Measurements from ENCODE around the gene RNFT2.

The RNFT2 gene

GRCh38 chr12:116737774-116738657 lies at the start of gene RNFT2, which contains the start of gene SPRING1:
RNFT2 (plus strand) TSS chr12:116738315; CDS start chr12:116740498, 2,183 bp downstream.
SPRING1 (minus strand) TSS chr12:116738069; CDS start chr12:116737900, 169 bp downstream.
- DNase-seq, result peak; percentile 96

GRCh38 chr12:116689521-116689920 lies 48.6 kb upstream of the RNFT2 start:
- DNase-seq, result no peak

- DNase-seq, result no peak
Observed at GRCh38 chr12:116689979-116690744, 48.0 kb upstream of the RNFT2 start.

GRCh38 chr12:116691205-116691604 lies 46.9 kb upstream of the RNFT2 start:
- DNase-seq, result no peak

- no peak for DNase-seq
Observed at GRCh38 chr12:116691636-116692035, 46.5 kb upstream of the RNFT2 start.

- DNase-seq, result no peak
Observed at GRCh38 chr12:116692605-116693004, 45.5 kb upstream of the RNFT2 start.

- DNase-seq, result peak; percentile 35
Observed at GRCh38 chr12:116693286-116694227, 44.6 kb upstream of the RNFT2 start.

GRCh38 chr12:116694653-116695463 lies 43.3 kb upstream of the RNFT2 start:
- DNase-seq, result no peak

- no peak for DNase-seq
Observed at GRCh38 chr12:116695464-116695725, 42.7 kb upstream of the RNFT2 start.

- DNase-seq, result peak; percentile 29
Observed at GRCh38 chr12:116697305-116697704, 40.8 kb upstream of the RNFT2 start.

GRCh38 chr12:116697716-116698115 lies 40.4 kb upstream of the RNFT2 start:
- DNase-seq, result peak; percentile 10

GRCh38 chr12:116698116-116698515 lies 40.0 kb upstream of the RNFT2 start:
- DNase-seq, result no peak

- no peak for DNase-seq
Observed at GRCh38 chr12:116698554-116699075, 39.5 kb upstream of the RNFT2 start.

GRCh38 chr12:116700066-116700465 lies 38.0 kb upstream of the RNFT2 start:
- no peak for DNase-seq

GRCh38 chr12:116701432-116701831 lies 36.7 kb upstream of the RNFT2 start:
- no peak for DNase-seq

- DNase-seq, result peak; percentile 47
Observed at GRCh38 chr12:116703214-116703795, 34.8 kb upstream of the RNFT2 start.

- no peak for DNase-seq
Observed at GRCh38 chr12:116707751-116708150, 30.4 kb upstream of the RNFT2 start.

- DNase-seq, result peak; percentile 86
Observed at GRCh38 chr12:116708826-116709756, 29.0 kb upstream of the RNFT2 start.

- no peak for DNase-seq
Observed at GRCh38 chr12:116709768-116710167, 28.3 kb upstream of the RNFT2 start.

Data from NCI-H1694 (cell line).